Ovary (tissue), 9 donors: Measurements from ENCODE around the gene KCNAB3. TPM values are rescaled to one million over a fixed set of nuclear protein-coding genes. Genes with fewer than 3 reads are reported as not detected.
"Not testable (repeated sequence)": the region's sequence is repeated elsewhere in the genome, so short reads cannot be mapped to it uniquely, and the experiment has no call there.

Experiments
- DNase-seq, 5 donors: peaks; one replicate each; pipeline ENCODE4 v3.0.0-alpha.2; 2019 to 2020
- H3K27ac ChIP-seq, 2 donors: fragments of 200-600 bp; one replicate each; pipeline versions ENCODE4 v1.5.1 to v1.8.0; 2019 to 2022
- H3K27me3 ChIP-seq: fragments of 200-600 bp; one replicate; pipeline ENCODE4 v1.8.0; 2022
- H3K36me3 ChIP-seq: fragments of 200-600 bp; sonication (generic); one replicate; pipeline ENCODE4 v1.5.1; 2019
- H3K4me1 ChIP-seq: one replicate; pipeline ENCODE4 v1.8.1; 2013; ENCODE audit warnings: mild to moderate bottlenecking, moderate library complexity; ENCODE audit not compliant: insufficient read depth
- H3K4me3 ChIP-seq: fragments of 200-600 bp; sonication (generic); one replicate; pipeline ENCODE4 v1.5.1; 2017
- H3K9me3 ChIP-seq, 2 donors: fragments of 200-600 bp in 1 of 2; sonication (generic) in 1 of 2; one replicate each; pipeline versions ENCODE4 v1.5.1 to v1.8.1; 2013 to 2019; ENCODE audit warnings: mild to moderate bottlenecking in 1 of 2, moderate library complexity in 1 of 2
- EP300 ChIP-seq: sonication (generic); formaldehyde crosslinking; IDR thresholded peaks from one replicate; pipeline ENCODE4 v1.6.1; 2017; ENCODE audit warnings: antibody characterized with exemption
- POLR2A ChIP-seq: fragments of 450-650 bp; IDR thresholded peaks from one replicate; pipeline ENCODE4 v1.6.1; 2017; ENCODE audit warnings: antibody characterized with exemption, mild to moderate bottlenecking, moderate library complexity
- WGBS, 3 donors: extraction: QIAGEN DNeasy Blood & Tissue Kit in 1 of 3; methylation state at CpG; one replicate each; pipeline versions ENCODE4 v1.1.5 to v1.1.7; 2013 to 2017; 5-methylcytosine and 5-hydroxymethylcytosine counted together
- intact Hi-C, 4 donors: fragments of 100-400 bp; cut with DNase I; formaldehyde crosslinking; loops; one replicate each; pipeline versions ENCODE4 v1.11.0 to v1.15.1; 2022 to 2023
- polyA plus RNA-seq, 2 donors: library from polyadenylated mRNA; stranded (reverse); fragments of 200-250 nt in 1 of 2; fragments of 350-450 nt in 1 of 2; fragmentation: Illumina TruSeq in 1 of 2; extraction: RNeasy Lipid Tissue Mini Kit (QIAGEN cat#74804) in 1 of 2; gene quantifications; one replicate each; pipeline ENCODE4 v1.2.3, GENCODE V29; 2013 to 2014
- total RNA-seq, 7 donors: library from RNA; depleted of rRNA in 2 of 7; stranded (reverse); fragments of >200 nt in 2 of 7; fragmentation: NEBNext Ultra II Directional in 3 of 7; extraction: Animal tissue kit (Norgen Biotek cat#: 25700) in 3 of 7; gene quantifications; one replicate each; pipeline versions ENCODE4 v1.1.0 to v1.2.4, GENCODE V29; 2016 to 2023
- TF ChIP-seq, protein P1 (sequence below), 3 donors: fragments of 450-650 bp in 2 of 3; fragments of 200-600 bp in 1 of 3; IDR thresholded peaks; one replicate each; pipeline versions ENCODE4 v1.5.1 to v1.8.0; 2016 to 2022; ENCODE audit warnings: antibody characterized with exemption in 3 of 3, mild to moderate bottlenecking in 1 of 3
- donor health status: DM: no; HTN: no; CAD: no; lungs with moderate emphysema.
- donor health status: DM: no; HTN: no; CAD: no.
- donor health status: Bipolar disorder and iron deficiency.
- donor health status: DM: yes; HTN: yes; CAD: no.
- donor health status: DM: no; HTN: no; CAD: no.
- donor health status: DM: yes; HTN: yes; CAD: no.

The KCNAB3 gene
- total and polyA plus RNA-seq, 9 donors = 0.48 to 5.9 (median 2.2) TPM

GRCh38 chr17:7961421-7961820 lies 31.8 kb upstream of the KCNAB3 start:
- Histone ChIP-seq H3K27ac (no peak overlapping the region), H3K4me3 (no peak overlapping the region), H3K9me3 (no peaks in the 10 kb centered on the region), H3K36me3 (no peaks in the 10 kb centered on the region), H3K4me1 (no peaks in the 10 kb centered on the region), H3K27me3 (no peaks in the 10 kb centered on the region)
- no peak for DNase-seq
- intact Hi-C loops = no loop called here
- 2 to 12% (median 7%) methylated on average over 2 of the region's 2 CpGs for WGBS, 3 donors
- TF ChIP-seq EP300 = no peak
- TF ChIP-seq, protein P1, sequence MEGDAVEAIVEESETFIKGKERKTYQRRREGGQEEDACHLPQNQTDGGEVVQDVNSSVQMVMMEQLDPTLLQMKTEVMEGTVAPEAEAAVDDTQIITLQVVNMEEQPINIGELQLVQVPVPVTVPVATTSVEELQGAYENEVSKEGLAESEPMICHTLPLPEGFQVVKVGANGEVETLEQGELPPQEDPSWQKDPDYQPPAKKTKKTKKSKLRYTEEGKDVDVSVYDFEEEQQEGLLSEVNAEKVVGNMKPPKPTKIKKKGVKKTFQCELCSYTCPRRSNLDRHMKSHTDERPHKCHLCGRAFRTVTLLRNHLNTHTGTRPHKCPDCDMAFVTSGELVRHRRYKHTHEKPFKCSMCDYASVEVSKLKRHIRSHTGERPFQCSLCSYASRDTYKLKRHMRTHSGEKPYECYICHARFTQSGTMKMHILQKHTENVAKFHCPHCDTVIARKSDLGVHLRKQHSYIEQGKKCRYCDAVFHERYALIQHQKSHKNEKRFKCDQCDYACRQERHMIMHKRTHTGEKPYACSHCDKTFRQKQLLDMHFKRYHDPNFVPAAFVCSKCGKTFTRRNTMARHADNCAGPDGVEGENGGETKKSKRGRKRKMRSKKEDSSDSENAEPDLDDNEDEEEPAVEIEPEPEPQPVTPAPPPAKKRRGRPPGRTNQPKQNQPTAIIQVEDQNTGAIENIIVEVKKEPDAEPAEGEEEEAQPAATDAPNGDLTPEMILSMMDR (IDR thresholded peaks at IDR 0.05) = no peak
- TF ChIP-seq POLR2A = no peak

DNA sequence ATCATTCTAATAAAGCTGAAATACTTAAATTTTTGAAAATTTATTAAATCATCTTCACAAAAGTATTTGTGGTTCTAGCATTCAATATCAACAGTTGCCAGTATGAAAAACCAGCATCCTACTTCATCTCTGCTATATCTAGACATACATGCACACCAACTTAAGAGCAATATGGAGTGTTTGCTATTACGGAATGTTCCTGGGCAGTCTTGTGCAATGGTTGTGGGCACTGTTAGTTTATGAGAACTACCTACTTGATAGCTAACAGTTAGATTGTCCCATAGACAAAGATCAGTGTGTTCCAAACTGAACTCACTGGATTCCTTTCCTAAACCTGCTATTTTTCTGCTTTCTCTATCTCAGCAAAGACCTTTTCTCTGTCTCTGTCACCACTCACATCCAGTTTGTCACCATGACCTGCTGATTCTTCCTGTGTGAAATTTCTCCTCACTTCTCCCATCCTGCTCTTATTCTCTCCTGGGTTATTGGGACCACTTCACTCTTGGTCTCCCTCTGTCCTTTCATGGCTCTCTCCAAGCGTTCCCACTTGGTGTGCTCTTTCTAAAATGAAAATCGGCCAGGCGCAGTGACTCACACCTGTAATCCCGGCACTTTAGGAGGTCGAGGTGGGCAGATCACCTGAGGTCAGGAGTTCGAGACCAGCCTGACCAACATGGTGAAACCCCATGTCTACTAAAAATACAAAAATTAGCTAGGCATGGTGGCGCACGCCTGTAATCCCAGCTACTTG lies 30.0 kb upstream of the KCNAB3 start:
- intact Hi-C loops = no loop called here
- Histone ChIP-seq H3K27me3 (no peaks in the 10 kb centered on the region), H3K4me3 (no peak overlapping the region), H3K9me3 (no peaks in the 10 kb centered on the region), H3K27ac (no peak overlapping the region), H3K4me1 (no peaks in the 10 kb centered on the region), H3K36me3 (no peaks in the 10 kb centered on the region)
- no peak for DNase-seq
- 87 to 91% (median 88%) methylated on average over 9 of the region's 9 CpGs for WGBS, 3 donors
- TF ChIP-seq POLR2A = no peak
- no peak for TF ChIP-seq EP300
- TF ChIP-seq, protein P1 (IDR thresholded peaks at IDR 0.05) = no peak

GRCh38 chr17:7956228-7956965 lies 26.7 kb upstream of the KCNAB3 start:
- DNase-seq = peak in 2 of 5 donors; percentile 28 to 55
- Histone ChIP-seq H3K27me3 (no peaks in the 10 kb centered on the region), H3K4me1 (no peaks in the 10 kb centered on the region), H3K4me3 (no peak overlapping the region), H3K27ac (no peak overlapping the region), H3K9me3 (no peaks in the 10 kb centered on the region), H3K36me3 (no peaks in the 10 kb centered on the region)
- WGBS, 3 donors = 58 to 72% (median 67%) methylated on average over 11 of the region's 11 CpGs
- intact Hi-C loops = no loop called here
- TF ChIP-seq EP300 (no peak), POLR2A (no peak)
- TF ChIP-seq, protein P1 (IDR thresholded peaks at IDR 0.05) = no peak

DNA sequence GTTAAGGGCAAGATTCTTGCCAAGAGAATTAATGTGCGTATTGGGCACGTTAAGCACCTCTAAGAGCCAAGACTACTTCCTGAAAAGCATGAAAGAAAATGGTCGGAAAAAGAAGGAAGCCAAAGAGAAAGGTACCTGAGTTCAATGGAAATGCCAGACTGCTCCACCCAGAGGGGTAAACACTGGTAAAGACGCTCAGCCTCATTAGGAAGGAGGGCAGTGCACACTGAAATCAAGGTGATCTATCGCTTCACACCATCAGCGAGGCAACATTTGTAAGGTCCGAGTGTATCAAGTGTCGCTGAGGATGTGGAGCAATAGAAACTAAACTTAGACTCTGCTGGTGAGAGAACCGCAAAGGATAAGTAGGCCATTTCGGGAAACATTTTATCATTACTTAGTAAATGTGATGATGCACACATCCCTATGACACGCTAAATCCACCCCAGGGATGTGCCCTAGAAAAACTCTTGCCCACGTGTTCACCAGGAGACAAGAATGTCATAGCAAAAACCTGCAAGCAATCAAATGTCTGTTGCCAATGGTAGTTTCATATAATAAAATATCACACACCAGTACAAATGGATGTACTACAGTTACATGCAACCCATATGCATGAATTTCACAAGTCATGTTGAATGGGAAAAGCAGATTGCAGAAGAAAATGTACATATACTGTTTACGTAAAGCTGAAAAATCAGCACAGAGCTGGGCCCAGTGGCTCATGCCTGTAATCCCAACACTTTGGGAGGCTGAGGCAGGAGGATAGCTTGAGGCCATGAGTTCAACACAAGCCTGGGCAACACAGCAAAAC lies 26.0 kb upstream of the KCNAB3 start:
- Histone ChIP-seq H3K36me3 (no peaks in the 10 kb centered on the region), H3K4me1 (no peaks in the 10 kb centered on the region), H3K27me3 (no peaks in the 10 kb centered on the region), H3K4me3 (no peak overlapping the region), H3K9me3 (no peaks in the 10 kb centered on the region), H3K27ac (no peak overlapping the region)
- no peak for DNase-seq
- WGBS, 3 donors = 73 to 85% (median 82%) methylated on average over 13 of the region's 13 CpGs
- TF ChIP-seq, protein P1 (IDR thresholded peaks at IDR 0.05) = no peak
- TF ChIP-seq POLR2A (no peak), EP300 (no peak)
- intact Hi-C loops = no loop called here

- H3K27ac ChIP-seq, intact Hi-C loops, H3K4me3 ChIP-seq, DNase-seq, H3K9me3 ChIP-seq, H3K27me3 ChIP-seq, H3K36me3 ChIP-seq, H3K4me1 ChIP-seq: not testable (repeated sequence)
- WGBS, 3 donors = 92 to 94% (median 92%) methylated on average over 13 of the region's 13 CpGs
These were observed 23.6 kb upstream of the KCNAB3 start for GRCh38 chr17:7953266-7953665.
